ENCODE measurements around the gene SLBP. TPM values are rescaled to one million over a fixed set of nuclear protein-coding genes. Genes with fewer than 3 reads are reported as not detected.
"Not testable (repeated sequence)": the region's sequence is repeated elsewhere in the genome, so short reads cannot be mapped to it uniquely, and the experiment has no call there.

SLBP gene
- total and polyA plus RNA-seq, 2 donors from 2014 or later: 30.7 to 42.8 TPM

DNA sequence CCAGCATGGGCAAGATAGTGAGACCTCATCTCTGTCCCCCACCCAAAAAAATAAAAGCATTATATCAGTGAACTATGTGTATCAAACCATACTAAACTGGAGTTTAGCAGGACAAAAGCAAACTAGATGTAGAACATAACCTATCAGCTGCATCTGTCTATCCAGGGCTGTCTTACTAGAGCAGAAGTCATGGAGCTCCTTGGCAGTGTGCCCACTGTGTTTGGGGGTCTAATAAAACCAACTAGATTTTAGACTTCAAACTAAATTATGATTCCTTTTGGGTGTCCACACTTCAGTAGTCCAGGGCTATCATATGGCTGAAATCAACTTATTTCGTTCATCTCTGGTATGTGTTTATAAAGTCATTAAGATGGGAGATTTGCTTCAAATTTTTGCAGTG is 8.3 kb downstream of the SLBP start:
- TF ChIP-seq, protein P1, sequence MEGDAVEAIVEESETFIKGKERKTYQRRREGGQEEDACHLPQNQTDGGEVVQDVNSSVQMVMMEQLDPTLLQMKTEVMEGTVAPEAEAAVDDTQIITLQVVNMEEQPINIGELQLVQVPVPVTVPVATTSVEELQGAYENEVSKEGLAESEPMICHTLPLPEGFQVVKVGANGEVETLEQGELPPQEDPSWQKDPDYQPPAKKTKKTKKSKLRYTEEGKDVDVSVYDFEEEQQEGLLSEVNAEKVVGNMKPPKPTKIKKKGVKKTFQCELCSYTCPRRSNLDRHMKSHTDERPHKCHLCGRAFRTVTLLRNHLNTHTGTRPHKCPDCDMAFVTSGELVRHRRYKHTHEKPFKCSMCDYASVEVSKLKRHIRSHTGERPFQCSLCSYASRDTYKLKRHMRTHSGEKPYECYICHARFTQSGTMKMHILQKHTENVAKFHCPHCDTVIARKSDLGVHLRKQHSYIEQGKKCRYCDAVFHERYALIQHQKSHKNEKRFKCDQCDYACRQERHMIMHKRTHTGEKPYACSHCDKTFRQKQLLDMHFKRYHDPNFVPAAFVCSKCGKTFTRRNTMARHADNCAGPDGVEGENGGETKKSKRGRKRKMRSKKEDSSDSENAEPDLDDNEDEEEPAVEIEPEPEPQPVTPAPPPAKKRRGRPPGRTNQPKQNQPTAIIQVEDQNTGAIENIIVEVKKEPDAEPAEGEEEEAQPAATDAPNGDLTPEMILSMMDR (IDR thresholded peaks at IDR 0.05; ENCODE audit: borderline replicate concordance, extremely low read depth, insufficient read depth): no peak
- Histone ChIP-seq H3K9me3 (ENCODE audit: control insufficient read depth in 2 of 3, insufficient read depth in 1 of 3, low read length in 3 of 3) (no peaks in the 10 kb centered on the region), H3K36me3 (ENCODE audit: control insufficient read depth in 2 of 3, insufficient read depth in 3 of 3, low read length in 3 of 3) (peaks cover 4 to 31% (median 19%) of the 10 kb centered on the region in 3 donors), H3K27me3 (ENCODE audit: control insufficient read depth, insufficient read depth, low read length) (no peaks in the 10 kb centered on the region), H3K4me3 (ENCODE audit: low read length in 3 of 3) (no peak overlapping the region), H3K9ac (ENCODE audit: low read length in 3 of 3) (no peak overlapping the region), H3K27ac (ENCODE audit: low read depth in 2 of 2, low read length in 2 of 2) (no peak overlapping the region), H3K4me1 (ENCODE audit: control insufficient read depth in 2 of 3, insufficient read depth in 2 of 3, low read depth in 1 of 3, low read length in 3 of 3) (no peaks in the 10 kb centered on the region)
- DNase-seq (no peak), FAIRE-seq (no peak)
- intact Hi-C loops (cut with DNase I): no loop called here

DNA sequence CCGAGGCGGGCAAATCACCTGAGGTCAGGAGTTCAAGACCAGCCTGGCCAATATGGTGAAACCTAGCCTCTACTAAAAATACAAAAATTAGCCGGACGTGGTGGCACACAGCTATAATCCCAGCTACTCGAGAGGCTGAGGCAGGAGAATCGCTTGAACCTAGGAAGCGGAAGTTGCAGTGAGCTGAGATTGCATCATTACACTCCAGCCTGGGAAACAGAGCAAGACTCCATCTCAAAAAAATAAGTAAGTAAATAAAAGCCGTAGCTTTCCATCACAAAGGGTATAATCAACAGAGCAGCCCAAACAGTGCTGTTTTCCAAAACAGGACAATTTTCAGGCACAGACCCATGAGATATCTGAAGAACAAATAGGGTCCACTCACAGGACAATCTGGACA is 10.4 kb downstream of the SLBP start:
- FAIRE-seq; H3K9me3 ChIP-seq (ENCODE audit: control insufficient read depth in 2 of 3, insufficient read depth in 1 of 3, low read length in 3 of 3); DNase-seq; intact Hi-C loops (cut with DNase I); H3K4me1 ChIP-seq (ENCODE audit: control insufficient read depth in 2 of 3, insufficient read depth in 2 of 3, low read depth in 1 of 3, low read length in 3 of 3); H3K27ac ChIP-seq (ENCODE audit: low read depth in 2 of 2, low read length in 2 of 2); H3K4me3 ChIP-seq (ENCODE audit: low read length in 3 of 3); H3K9ac ChIP-seq (ENCODE audit: low read length in 3 of 3); H3K27me3 ChIP-seq (ENCODE audit: control insufficient read depth, insufficient read depth, low read length): not testable (repeated sequence)
- peaks cover 6 to 40% (median 20%) of the 10 kb centered on the region in 3 donors for H3K36me3 ChIP-seq (ENCODE audit: control insufficient read depth in 2 of 3, insufficient read depth in 3 of 3, low read length in 3 of 3)

DNA sequence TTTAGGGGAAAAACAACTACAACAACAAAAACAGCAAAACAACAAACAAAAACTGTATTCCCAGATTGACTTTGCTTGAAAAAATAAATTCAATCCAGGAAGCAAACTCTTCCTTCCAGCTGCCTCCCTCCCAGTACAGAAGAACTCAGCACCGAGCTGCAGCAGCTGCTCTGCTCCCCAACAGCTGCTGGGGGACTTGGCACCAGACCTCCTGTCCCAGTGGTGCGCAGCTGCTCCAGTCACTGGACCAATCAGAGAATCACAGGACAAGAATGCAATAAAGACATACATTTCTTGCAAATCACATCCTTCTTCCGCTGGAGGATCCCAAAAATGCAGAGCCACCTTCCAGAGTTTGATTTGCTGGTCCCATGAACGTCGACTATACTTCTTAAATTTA is 16.2 kb downstream of the SLBP start:
- no peak overlapping the region for H3K9ac ChIP-seq (ENCODE audit: low read length in 3 of 3)
- DNase-seq: peak in 1 of 5 donors; percentile 59
- TF ChIP-seq, protein P1 (IDR thresholded peaks at IDR 0.05; ENCODE audit: borderline replicate concordance, extremely low read depth, insufficient read depth): no peak
- intact Hi-C loops (cut with DNase I): no loop called here
- no peak overlapping the region for H3K27ac ChIP-seq (ENCODE audit: low read depth in 2 of 2, low read length in 2 of 2)
- no peaks in the 10 kb centered on the region for H3K27me3 ChIP-seq (ENCODE audit: control insufficient read depth, insufficient read depth, low read length)
- no peak overlapping the region for H3K4me3 ChIP-seq (ENCODE audit: low read length in 3 of 3)
- H3K36me3 ChIP-seq (ENCODE audit: control insufficient read depth in 2 of 3, insufficient read depth in 3 of 3, low read length in 3 of 3): peaks cover 14 to 44% (median 21%) of the 10 kb centered on the region in 3 donors
- no peak for FAIRE-seq
- H3K9me3 ChIP-seq (ENCODE audit: control insufficient read depth in 2 of 3, insufficient read depth in 1 of 3, low read length in 3 of 3): no peaks in the 10 kb centered on the region
- no peaks in the 10 kb centered on the region for H3K4me1 ChIP-seq (ENCODE audit: control insufficient read depth in 2 of 3, insufficient read depth in 2 of 3, low read depth in 1 of 3, low read length in 3 of 3)

DNA sequence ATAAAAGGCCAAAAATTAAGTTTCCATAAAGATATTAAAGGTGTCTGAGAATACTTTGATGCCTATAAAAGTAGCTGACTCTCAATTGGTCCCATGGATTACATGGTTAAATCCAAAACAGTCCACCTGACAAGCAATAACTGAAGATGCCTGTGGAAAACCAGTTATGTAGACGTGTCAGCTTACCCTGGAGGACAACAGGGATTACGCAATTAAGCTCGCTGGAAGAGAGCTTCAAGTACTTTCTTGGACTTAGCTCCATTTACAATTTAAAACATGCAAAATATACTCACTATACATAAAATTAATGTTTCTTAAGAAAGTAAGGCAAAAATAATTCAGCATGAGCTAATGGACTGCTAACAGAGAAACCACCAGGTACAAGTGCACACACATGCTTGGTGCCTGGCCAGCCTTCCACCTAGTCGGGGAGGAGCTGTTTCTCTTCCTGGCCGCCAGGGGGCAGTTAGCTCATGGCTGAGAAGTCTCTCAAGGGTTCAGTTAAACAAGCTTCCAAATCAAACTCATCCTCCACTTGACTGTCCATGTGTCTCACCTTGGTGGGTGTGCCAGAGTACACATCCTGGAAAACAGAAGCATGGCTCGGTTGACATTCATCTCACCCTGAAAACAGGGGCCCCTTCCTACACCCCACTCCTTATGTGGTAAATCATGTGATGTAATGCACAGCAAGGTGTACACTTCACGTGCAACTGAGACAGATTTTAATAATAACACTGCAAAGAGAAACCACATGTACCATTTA is 18.8 kb downstream of the SLBP start:
- TF ChIP-seq, protein P1 (IDR thresholded peaks at IDR 0.05; ENCODE audit: borderline replicate concordance, extremely low read depth, insufficient read depth): peak; percentile 85
- FAIRE-seq: no peak
- H3K36me3 ChIP-seq (ENCODE audit: control insufficient read depth in 2 of 3, insufficient read depth in 3 of 3, low read length in 3 of 3): peaks cover 12 to 38% (median 16%) of the 10 kb centered on the region in 3 donors

More for the DNA sequence above, 18.8 kb downstream of the SLBP start:
- no peaks in the 10 kb centered on the region for H3K9me3 ChIP-seq (ENCODE audit: control insufficient read depth in 2 of 3, insufficient read depth in 1 of 3, low read length in 3 of 3)
- no peaks in the 10 kb centered on the region for H3K4me1 ChIP-seq (ENCODE audit: control insufficient read depth in 2 of 3, insufficient read depth in 2 of 3, low read depth in 1 of 3, low read length in 3 of 3)
- H3K27ac ChIP-seq (ENCODE audit: low read depth in 2 of 2, low read length in 2 of 2): no peak overlapping the region
- DNase-seq: peak; percentile 76 to 88 (median 84)
- H3K9ac ChIP-seq (ENCODE audit: low read length in 3 of 3): no peak overlapping the region
- no peak overlapping the region for H3K4me3 ChIP-seq (ENCODE audit: low read length in 3 of 3)
- intact Hi-C loops (cut with DNase I): no loop called here
- H3K27me3 ChIP-seq (ENCODE audit: control insufficient read depth, insufficient read depth, low read length): no peaks in the 10 kb centered on the region

Measured in kidney (tissue), 14 donors.